Upper lobe of left lung (tissue), 6 donors: Measurements from ENCODE around the gene PDE1C. TPM values are rescaled to one million over a fixed set of nuclear protein-coding genes. Genes with fewer than 3 reads are reported as not detected.

Source experiments
- ATAC-seq, 2 donors: fragments of 200-7000 bp; cut with Tn5 transposase; one replicate each; pipeline ENCODE4 v1.9.1; 2022; ENCODE audit warnings: mild to moderate bottlenecking in 2 of 2, moderate library complexity in 2 of 2; ENCODE audit not compliant: low FRiP score in 2 of 2
- DNase-seq, 2 donors: peaks; one replicate each; pipeline ENCODE4 v3.0.0-alpha.2; 2019 to 2020
- H3K27ac ChIP-seq, 4 donors: fragments of 200-600 bp; sonication (generic); one replicate each; pipeline ENCODE4 v1.5.1; 2016 to 2019
- H3K27me3 ChIP-seq, 4 donors: fragments of 200-600 bp; sonication (generic); one replicate each; pipeline ENCODE4 v1.5.1; 2017 to 2019
- H3K36me3 ChIP-seq, 4 donors: fragments of 200-600 bp; sonication (generic); one replicate each; pipeline ENCODE4 v1.5.1; 2016 to 2019
- H3K4me1 ChIP-seq, 4 donors: fragments of 200-600 bp; sonication (generic); one replicate each; pipeline ENCODE4 v1.5.1; 2018 to 2019
- H3K4me3 ChIP-seq, 4 donors: fragments of 200-600 bp; sonication (generic); one replicate each; pipeline ENCODE4 v1.5.1; 2017 to 2019; ENCODE audit warnings: mild to moderate bottlenecking in 2 of 4, moderate library complexity in 1 of 4
- H3K9me3 ChIP-seq, 4 donors: fragments of 200-600 bp; sonication (generic); one replicate each; pipeline ENCODE4 v1.5.1; 2018 to 2019
- EP300 ChIP-seq, 4 donors: sonication (generic); formaldehyde crosslinking; IDR thresholded peaks; one replicate each; pipeline ENCODE4 v1.5.1; 2017; ENCODE audit warnings: antibody characterized with exemption in 4 of 4, control low read depth in 2 of 4
- POLR2A ChIP-seq, 4 donors: fragments of 450-650 bp; IDR thresholded peaks; one replicate each; pipeline ENCODE4 v1.5.1; 2016 to 2017; ENCODE audit warnings: antibody characterized with exemption in 4 of 4, mild to moderate bottlenecking in 2 of 4
- POLR2AphosphoS5 ChIP-seq, 2 donors: sonication (generic); formaldehyde crosslinking; IDR thresholded peaks; one replicate each; pipeline ENCODE4 v1.5.1; 2017; ENCODE audit warnings: antibody characterized with exemption in 2 of 2
- WGBS, 2 donors: methylation state at CpG; one replicate each; pipeline ENCODE4 v1.1.5; 2017 to 2018; 5-methylcytosine and 5-hydroxymethylcytosine counted together
- total RNA-seq, 6 donors: library from RNA; depleted of rRNA in 4 of 6; stranded (reverse); fragments of >200 nt in 4 of 6; gene quantifications; one replicate each; pipeline versions ENCODE4 v1.1.0 to v1.2.1, GENCODE V29; 2016 to 2021
- TF ChIP-seq, protein P1 (sequence below), 6 experiments: fragments of 450-650 bp in 4 of 6; fragments of 200-600 bp in 2 of 6; sonication (generic) in 2 of 6; IDR thresholded peaks; one replicate each; pipeline ENCODE4 v1.5.1; 2016 to 2019; ENCODE audit warnings: antibody characterized with exemption in 6 of 6
- donor health status: DM: no; HTN: no; CAD: no; lungs with moderate emphysema.
- donor health status: DM: no; HTN: yes; CAD: no; lungs with severe emphysema.

PDE1C gene
- total RNA-seq, 6 donors from 2014 or later, result 5.6 to 38.8 (median 11.3) TPM

DNA sequence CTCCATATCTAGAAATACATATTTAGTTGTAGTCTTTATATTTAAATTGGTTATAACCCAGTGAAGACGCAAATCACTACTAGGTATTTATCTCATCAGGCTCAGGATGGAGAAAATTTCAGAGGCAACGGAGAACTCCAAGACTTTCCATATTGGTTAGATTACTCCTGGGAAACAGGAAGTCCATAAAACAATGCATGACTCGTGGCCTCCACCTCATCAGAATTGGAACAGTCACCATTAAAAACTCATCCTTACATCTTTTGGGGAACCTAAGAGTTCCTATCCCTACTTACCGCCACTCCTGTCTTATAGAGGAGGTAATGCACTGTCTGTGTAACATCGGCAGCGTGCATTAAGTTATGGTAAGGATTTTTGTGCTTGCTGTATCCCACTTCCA is 205.6 kb downstream of the PDE1C start:
- no peak overlapping the region for H3K4me3 ChIP-seq
- ATAC-seq (no peak), DNase-seq (no peak)
- H3K4me1 ChIP-seq, result no peaks in the 10 kb centered on the region
- H3K36me3 ChIP-seq, result no peaks in the 10 kb centered on the region
- no peak overlapping the region for H3K27ac ChIP-seq
- 85 to 86% methylated on average over 6 of the region's 6 CpGs for WGBS, 2 donors
- H3K27me3 ChIP-seq, result no peaks in the 10 kb centered on the region
- TF ChIP-seq EP300 (IDR thresholded peaks at IDR 0.05), result no peak
- no peak for TF ChIP-seq POLR2AphosphoS5 (IDR thresholded peaks at IDR 0.05)
- TF ChIP-seq POLR2A (IDR thresholded peaks at IDR 0.05), result no peak
- TF ChIP-seq, protein P1, sequence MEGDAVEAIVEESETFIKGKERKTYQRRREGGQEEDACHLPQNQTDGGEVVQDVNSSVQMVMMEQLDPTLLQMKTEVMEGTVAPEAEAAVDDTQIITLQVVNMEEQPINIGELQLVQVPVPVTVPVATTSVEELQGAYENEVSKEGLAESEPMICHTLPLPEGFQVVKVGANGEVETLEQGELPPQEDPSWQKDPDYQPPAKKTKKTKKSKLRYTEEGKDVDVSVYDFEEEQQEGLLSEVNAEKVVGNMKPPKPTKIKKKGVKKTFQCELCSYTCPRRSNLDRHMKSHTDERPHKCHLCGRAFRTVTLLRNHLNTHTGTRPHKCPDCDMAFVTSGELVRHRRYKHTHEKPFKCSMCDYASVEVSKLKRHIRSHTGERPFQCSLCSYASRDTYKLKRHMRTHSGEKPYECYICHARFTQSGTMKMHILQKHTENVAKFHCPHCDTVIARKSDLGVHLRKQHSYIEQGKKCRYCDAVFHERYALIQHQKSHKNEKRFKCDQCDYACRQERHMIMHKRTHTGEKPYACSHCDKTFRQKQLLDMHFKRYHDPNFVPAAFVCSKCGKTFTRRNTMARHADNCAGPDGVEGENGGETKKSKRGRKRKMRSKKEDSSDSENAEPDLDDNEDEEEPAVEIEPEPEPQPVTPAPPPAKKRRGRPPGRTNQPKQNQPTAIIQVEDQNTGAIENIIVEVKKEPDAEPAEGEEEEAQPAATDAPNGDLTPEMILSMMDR (IDR thresholded peaks at IDR 0.05), result no peak
- H3K9me3 ChIP-seq, result no peaks in the 10 kb centered on the region

DNA sequence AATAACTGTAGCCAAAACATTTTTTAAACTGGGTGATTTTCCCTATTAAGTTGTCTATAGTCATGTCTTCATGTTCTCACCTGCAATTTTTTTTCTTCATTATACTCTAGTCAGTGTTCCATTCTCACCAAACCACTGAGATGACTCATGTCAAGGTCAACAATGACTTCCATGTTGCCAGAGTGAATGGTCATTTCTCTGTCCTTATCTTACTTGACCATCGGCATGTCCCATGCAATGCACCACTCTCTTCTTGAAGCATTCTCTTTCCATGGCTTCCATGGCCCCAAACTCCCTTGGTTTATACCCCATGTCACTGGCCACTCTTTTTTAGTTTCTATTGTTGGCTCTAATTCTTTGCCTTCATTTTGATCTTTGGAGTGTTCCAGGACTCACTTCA is 209.3 kb downstream of the PDE1C start:
- no peaks in the 10 kb centered on the region for H3K4me1 ChIP-seq
- no peaks in the 10 kb centered on the region for H3K36me3 ChIP-seq
- ATAC-seq, result no peak
- no peaks in the 10 kb centered on the region for H3K27me3 ChIP-seq
- H3K4me3 ChIP-seq, result no peak overlapping the region
- no peak overlapping the region for H3K27ac ChIP-seq
- H3K9me3 ChIP-seq, result no peaks in the 10 kb centered on the region
- 92 to 94% methylated on average over 1 of the region's 1 CpG for WGBS, 2 donors
- TF ChIP-seq POLR2AphosphoS5 (IDR thresholded peaks at IDR 0.05) (no peak), EP300 (IDR thresholded peaks at IDR 0.05) (no peak), POLR2A (IDR thresholded peaks at IDR 0.05) (no peak)
- TF ChIP-seq, protein P1 (IDR thresholded peaks at IDR 0.05), result no peak
- no peak for DNase-seq

DNA sequence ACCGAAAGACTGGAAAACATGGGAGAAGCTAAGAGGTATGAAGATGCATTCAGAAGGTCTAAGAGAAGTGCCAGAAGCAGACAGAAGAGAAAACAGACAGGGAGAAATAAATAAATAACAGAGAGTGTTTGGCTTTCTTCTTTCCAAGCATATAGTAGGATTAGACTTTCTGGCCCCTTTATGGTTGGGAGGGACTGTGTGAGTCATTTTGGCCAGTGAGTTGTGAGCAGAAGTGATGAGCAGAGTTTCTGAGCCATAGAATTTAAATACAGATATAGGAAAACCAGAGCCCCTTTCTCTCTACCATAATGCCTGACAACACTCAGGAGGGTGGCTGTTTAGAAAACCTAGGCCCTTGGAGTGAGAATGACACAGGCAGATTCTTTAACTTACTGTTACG is 212.2 kb downstream of the PDE1C start:
- Histone ChIP-seq H3K4me1 (no peaks in the 10 kb centered on the region), H3K9me3 (no peaks in the 10 kb centered on the region), H3K36me3 (no peaks in the 10 kb centered on the region), H3K4me3 (no peak overlapping the region), H3K27me3 (no peaks in the 10 kb centered on the region), H3K27ac (no peak overlapping the region)
- WGBS, 2 donors, result 94 to 95% methylated on average over 2 of the region's 2 CpGs
- TF ChIP-seq POLR2A (IDR thresholded peaks at IDR 0.05) (no peak), EP300 (IDR thresholded peaks at IDR 0.05) (no peak), POLR2AphosphoS5 (IDR thresholded peaks at IDR 0.05) (no peak)
- TF ChIP-seq, protein P1 (IDR thresholded peaks at IDR 0.05), result no peak
- ATAC-seq (no peak), DNase-seq (no peak)

DNA sequence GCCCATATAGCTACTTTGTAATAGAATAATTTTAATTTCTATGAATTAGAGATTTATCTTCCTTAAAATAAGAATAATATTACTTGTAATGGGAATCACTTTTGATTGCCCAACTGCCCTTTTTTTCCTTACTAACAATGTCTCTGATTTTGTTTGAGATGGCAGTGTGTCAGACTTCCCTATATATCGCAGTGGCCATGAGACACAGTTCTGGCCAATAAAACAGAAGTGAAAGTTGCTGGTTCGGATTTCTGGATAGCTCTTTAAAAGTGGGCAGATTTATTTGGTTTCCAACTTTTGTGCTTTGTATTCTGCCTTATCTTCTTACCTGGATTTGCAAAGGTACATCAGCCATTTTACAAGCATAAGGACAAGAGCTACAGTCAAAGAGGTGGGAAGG is 213.0 kb downstream of the PDE1C start:
- Histone ChIP-seq H3K4me3 (no peak overlapping the region), H3K36me3 (no peaks in the 10 kb centered on the region), H3K27me3 (no peaks in the 10 kb centered on the region), H3K9me3 (no peaks in the 10 kb centered on the region), H3K27ac (no peak overlapping the region), H3K4me1 (no peaks in the 10 kb centered on the region)
- ATAC-seq (peak in 1 of 2 donors; percentile 71), DNase-seq (no peak)
- WGBS, 2 donors, result 56 to 78% methylated on average over 2 of the region's 2 CpGs
- TF ChIP-seq POLR2AphosphoS5 (IDR thresholded peaks at IDR 0.05), result no peak
- TF ChIP-seq, protein P1 (IDR thresholded peaks at IDR 0.05), result no peak

DNA sequence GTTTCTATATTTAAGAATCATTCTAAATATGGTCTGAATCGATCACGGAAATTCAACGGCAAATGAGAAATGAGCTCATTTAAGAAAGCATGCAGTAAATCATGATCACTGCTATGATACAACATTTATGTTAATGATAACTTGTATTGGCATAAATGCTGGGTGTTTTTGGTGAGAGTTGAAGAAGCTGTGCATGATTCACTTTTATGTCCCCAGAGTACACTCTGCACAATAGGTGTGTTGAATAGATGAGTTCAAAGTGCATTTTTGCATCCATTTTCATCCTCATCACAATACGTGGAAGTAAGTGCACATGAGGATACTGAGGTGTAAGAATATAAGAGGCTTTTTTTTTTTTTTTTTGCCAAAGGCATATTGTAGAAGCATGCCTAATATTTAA is 213.9 kb downstream of the PDE1C start:
- H3K4me1 ChIP-seq, result no peaks in the 10 kb centered on the region
- DNase-seq, result no peak
- H3K27ac ChIP-seq, result no peak overlapping the region
- H3K36me3 ChIP-seq, result no peaks in the 10 kb centered on the region
- H3K27me3 ChIP-seq, result no peaks in the 10 kb centered on the region
- TF ChIP-seq EP300 (IDR thresholded peaks at IDR 0.05) (no peak), POLR2A (IDR thresholded peaks at IDR 0.05) (no peak), POLR2AphosphoS5 (IDR thresholded peaks at IDR 0.05) (no peak)
- TF ChIP-seq, protein P1 (IDR thresholded peaks at IDR 0.05), result no peak
- no peak overlapping the region for H3K4me3 ChIP-seq
- no peak for ATAC-seq
- WGBS, 2 donors, result 70 to 75% methylated on average over 4 of the region's 4 CpGs
- no peaks in the 10 kb centered on the region for H3K9me3 ChIP-seq
